Osteoblast (primary cell): ENCODE results near the gene LRP2. TPM values are rescaled to one million over a fixed set of nuclear protein-coding genes. Genes with fewer than 3 reads are reported as not detected.

Experiments used
- DNase-seq: peaks from one replicate; pipeline ENCODE4 v3.0.0; 2011; ENCODE audit warnings: low spot score, mixed read lengths; ENCODE audit not compliant: insufficient read length; ENCODE audit errors: missing footprints
- H2AFZ ChIP-seq: 2 replicates; pipeline ENCODE4 v1.6.0; 2011; ENCODE audit warnings: mild to moderate bottlenecking, low read length
- H3K27ac ChIP-seq: 2 replicates; pipeline ENCODE4 v1.5.1; 2011; ENCODE audit warnings: mild to moderate bottlenecking, low read depth, low read length, moderate library complexity
- H3K27me3 ChIP-seq: 2 replicates; pipeline ENCODE4 v1.6.0; 2012; ENCODE audit warnings: mild to moderate bottlenecking, control low read depth, inconsistent platforms, low read length, moderate library complexity; ENCODE audit not compliant: insufficient read depth
- H3K36me3 ChIP-seq: 2 replicates; pipeline ENCODE4 v1.5.1; 2011; ENCODE audit warnings: mild to moderate bottlenecking, low read length, control low read depth, moderate library complexity; ENCODE audit not compliant: insufficient read depth
- H3K4me1 ChIP-seq: 2 replicates; pipeline ENCODE4 v1.5.1; 2011; ENCODE audit warnings: mild to moderate bottlenecking, low read length, control low read depth, moderate library complexity; ENCODE audit not compliant: insufficient read depth
- H3K4me2 ChIP-seq: 2 replicates; pipeline ENCODE4 v1.6.0; 2011; ENCODE audit warnings: mild to moderate bottlenecking, low read length; ENCODE audit not compliant: insufficient read depth
- H3K4me3 ChIP-seq: fragments of 200-600 bp; sonication (generic); 3 replicates; pipeline ENCODE4 v1.5.1; 2012; ENCODE audit warnings: mild to moderate bottlenecking, low read length, inconsistent platforms; ENCODE audit not compliant: insufficient read depth
- H3K79me2 ChIP-seq: 2 replicates; pipeline ENCODE4 v1.6.0; 2012; ENCODE audit warnings: mild to moderate bottlenecking, low read length, control low read depth, inconsistent platforms; ENCODE audit not compliant: insufficient read depth
- H3K9me3 ChIP-seq: 2 replicates; pipeline ENCODE4 v1.5.1; 2011; ENCODE audit warnings: low read depth, low read length, control low read depth
- H4K20me1 ChIP-seq: 2 replicates; pipeline ENCODE4 v1.6.0; 2012; ENCODE audit warnings: mild to moderate bottlenecking, low read length, control low read depth; ENCODE audit not compliant: insufficient read depth
- CTCF ChIP-seq: IDR thresholded peaks from 2 replicates; pipeline ENCODE4 v1.5.1; 2011; ENCODE audit warnings: mild to moderate bottlenecking, low read depth, low read length, moderate library complexity; ENCODE audit errors: extremely low read depth
- total RNA-seq: library from RNA; depleted of rRNA; stranded (reverse); fragments of >200 nt; gene quantifications from 2 replicates; pipeline ENCODE4 v1.2.3, GENCODE V29; 2012

LRP2 gene
- total RNA-seq, 1 donor: not detected

- Histone ChIP-seq H3K27me3 (no peaks in the 10 kb centered on the region), H3K36me3 (no peaks in the 10 kb centered on the region), H3K4me1 (no peaks in the 10 kb centered on the region), H3K27ac (no peak overlapping the region), H3K79me2 (no peaks in the 10 kb centered on the region), H3K9me3 (no peaks in the 10 kb centered on the region), H2AFZ (no peak overlapping the region), H4K20me1 (no peaks in the 10 kb centered on the region), H3K4me2 (no peak overlapping the region), H3K4me3 (no peak overlapping the region)
- DNase-seq: no peak
- no peak for TF ChIP-seq CTCF
Observed at GRCh38 chr2:169265591-169265990, 96.7 kb downstream of the LRP2 start.

- Histone ChIP-seq H3K27ac (no peak overlapping the region), H2AFZ (no peak overlapping the region), H3K36me3 (no peaks in the 10 kb centered on the region), H3K4me2 (no peak overlapping the region), H3K4me1 (no peaks in the 10 kb centered on the region), H4K20me1 (no peaks in the 10 kb centered on the region), H3K4me3 (no peak overlapping the region), H3K9me3 (no peaks in the 10 kb centered on the region), H3K27me3 (no peaks in the 10 kb centered on the region), H3K79me2 (no peaks in the 10 kb centered on the region)
- no peak for TF ChIP-seq CTCF
- no peak for DNase-seq
Observed at GRCh38 chr2:169260846-169261642, 101.3 kb downstream of the LRP2 start.

- no peak for TF ChIP-seq CTCF
- no peak for DNase-seq
- H3K36me3 ChIP-seq: no peaks in the 10 kb centered on the region
- no peaks in the 10 kb centered on the region for H3K9me3 ChIP-seq
- H3K4me1 ChIP-seq: no peaks in the 10 kb centered on the region
- H3K27ac ChIP-seq: no peak overlapping the region
- H3K27me3 ChIP-seq: no peaks in the 10 kb centered on the region
- no peaks in the 10 kb centered on the region for H4K20me1 ChIP-seq
- no peak overlapping the region for H2AFZ ChIP-seq
- no peak overlapping the region for H3K4me2 ChIP-seq
- no peaks in the 10 kb centered on the region for H3K79me2 ChIP-seq
- no peak overlapping the region for H3K4me3 ChIP-seq
Observed at GRCh38 chr2:169260246-169260645, 102.1 kb downstream of the LRP2 start.

GRCh38 chr2:169259402-169259801 lies 102.9 kb downstream of the LRP2 start:
- Histone ChIP-seq H3K9me3 (no peaks in the 10 kb centered on the region), H3K4me1 (no peaks in the 10 kb centered on the region), H3K4me3 (no peak overlapping the region), H3K27me3 (no peaks in the 10 kb centered on the region), H3K4me2 (no peak overlapping the region), H2AFZ (no peak overlapping the region), H3K79me2 (no peaks in the 10 kb centered on the region), H3K27ac (no peak overlapping the region), H3K36me3 (no peaks in the 10 kb centered on the region), H4K20me1 (no peaks in the 10 kb centered on the region)
- no peak for DNase-seq
- TF ChIP-seq CTCF: no peak
